HEK293 (cell line): ENCODE data around the gene YJU2.

Experiments used
- BCL6B ChIP-seq: fragments of 450-650 bp; formaldehyde crosslinking; IDR thresholded peaks from 2 replicates; pipeline ENCODE4 v1.5.1; 2017; ENCODE audit warnings: missing biosample characterization, missing genetic modification characterization
- GFI1B ChIP-seq: fragments of 450-650 bp; formaldehyde crosslinking; IDR thresholded peaks from 2 replicates; pipeline ENCODE4 v1.5.1; 2016; ENCODE audit warnings: missing biosample characterization, missing genetic modification characterization
- KLF1 ChIP-seq: fragments of 450-650 bp; formaldehyde crosslinking; IDR thresholded peaks from 2 replicates; pipeline ENCODE4 v1.5.1; 2016; ENCODE audit warnings: missing biosample characterization, missing genetic modification characterization
- KLF10 ChIP-seq: fragments of 450-650 bp; IDR thresholded peaks from 2 replicates; pipeline ENCODE4 v1.5.1; 2018; ENCODE audit warnings: missing biosample characterization, mild to moderate bottlenecking, missing genetic modification characterization
- KLF16 ChIP-seq: fragments of 450-650 bp; formaldehyde crosslinking; IDR thresholded peaks from 2 replicates; pipeline ENCODE4 v1.5.1; 2017; ENCODE audit warnings: missing biosample characterization, missing genetic modification characterization
- KLF9 ChIP-seq: fragments of 450-650 bp; formaldehyde crosslinking; IDR thresholded peaks from 2 replicates; pipeline ENCODE4 v1.5.1; 2016; ENCODE audit warnings: missing biosample characterization, missing genetic modification characterization, low read depth
- SCRT1 ChIP-seq: fragments of 450-650 bp; formaldehyde crosslinking; IDR thresholded peaks from 2 replicates; pipeline ENCODE4 v1.5.1; 2016; ENCODE audit warnings: missing biosample characterization, missing genetic modification characterization, borderline replicate concordance
- SCRT2 ChIP-seq: fragments of 450-650 bp; formaldehyde crosslinking; IDR thresholded peaks from 2 replicates; pipeline ENCODE4 v1.5.1; 2016; ENCODE audit warnings: missing biosample characterization, missing genetic modification characterization
- SP2 ChIP-seq: fragments of 450-650 bp; formaldehyde crosslinking; IDR thresholded peaks from 2 replicates; pipeline ENCODE4 v1.5.1; 2016; ENCODE audit warnings: missing biosample characterization, missing genetic modification characterization
- SP3 ChIP-seq: fragments of 450-650 bp; formaldehyde crosslinking; IDR thresholded peaks from 2 replicates; pipeline ENCODE4 v1.5.1; 2016; ENCODE audit warnings: missing biosample characterization, missing genetic modification characterization
- ZBTB21 ChIP-seq: fragments of 450-650 bp; formaldehyde crosslinking; IDR thresholded peaks from 2 replicates; pipeline ENCODE4 v1.5.1; 2017; ENCODE audit warnings: missing biosample characterization, missing genetic modification characterization
- ZNF10 ChIP-seq: fragments of 450-650 bp; formaldehyde crosslinking; IDR thresholded peaks from 2 replicates; pipeline ENCODE4 v1.5.1; 2017; ENCODE audit warnings: missing biosample characterization, missing genetic modification characterization
- ZNF133 ChIP-seq: fragments of 450-650 bp; formaldehyde crosslinking; IDR thresholded peaks from 2 replicates; pipeline ENCODE4 v1.5.1; 2016; ENCODE audit warnings: missing biosample characterization, missing genetic modification characterization
- ZNF140 ChIP-seq: fragments of 450-650 bp; formaldehyde crosslinking; IDR thresholded peaks from 2 replicates; pipeline ENCODE4 v1.5.1; 2016; ENCODE audit warnings: missing biosample characterization, missing genetic modification characterization
- ZNF169 ChIP-seq: fragments of 450-650 bp; formaldehyde crosslinking; IDR thresholded peaks from 2 replicates; pipeline ENCODE4 v1.5.1; 2016; ENCODE audit warnings: missing biosample characterization, missing genetic modification characterization
- ZNF239 ChIP-seq: fragments of 450-650 bp; formaldehyde crosslinking; IDR thresholded peaks from 2 replicates; pipeline ENCODE4 v1.5.1; 2016; ENCODE audit warnings: missing biosample characterization, missing genetic modification characterization
- ZNF530 ChIP-seq: fragments of 450-650 bp; formaldehyde crosslinking; IDR thresholded peaks from 2 replicates; pipeline ENCODE4 v1.5.1; 2016; ENCODE audit warnings: low read depth, missing biosample characterization, missing genetic modification characterization
- ZNF548 ChIP-seq: fragments of 450-650 bp; formaldehyde crosslinking; IDR thresholded peaks from 2 replicates; pipeline ENCODE4 v1.5.1; 2016; ENCODE audit warnings: missing biosample characterization, missing genetic modification characterization
- ZNF549 ChIP-seq: fragments of 450-650 bp; IDR thresholded peaks from 2 replicates; pipeline ENCODE4 v1.5.1; 2018; ENCODE audit warnings: missing biosample characterization, missing genetic modification characterization, mild to moderate bottlenecking, inconsistent platforms, moderate library complexity
- ZNF560 ChIP-seq: fragments of 450-650 bp; formaldehyde crosslinking; IDR thresholded peaks from 2 replicates; pipeline ENCODE4 v1.5.1; 2017; ENCODE audit warnings: missing biosample characterization, missing genetic modification characterization, borderline replicate concordance
- TF ChIP-seq, protein P1 (sequence below): fragments of 450-650 bp; formaldehyde crosslinking; IDR thresholded peaks from 2 replicates; pipeline ENCODE4 v1.5.1; 2016; ENCODE audit warnings: missing biosample characterization, missing genetic modification characterization
- TF ChIP-seq, protein P2 (sequence below): fragments of 450-650 bp; formaldehyde crosslinking; IDR thresholded peaks from 2 replicates; pipeline ENCODE4 v1.5.1; 2016; ENCODE audit warnings: missing biosample characterization, missing genetic modification characterization
- TF ChIP-seq, protein P3 (sequence below): fragments of 450-650 bp; formaldehyde crosslinking; IDR thresholded peaks from 2 replicates; pipeline ENCODE4 v1.5.1; 2016; ENCODE audit warnings: missing biosample characterization, missing genetic modification characterization
- TF ChIP-seq, protein P4 (sequence below): fragments of 450-650 bp; formaldehyde crosslinking; IDR thresholded peaks from 2 replicates; pipeline ENCODE4 v1.5.1; 2016; ENCODE audit warnings: missing biosample characterization, missing genetic modification characterization

YJU2 gene

DNA sequence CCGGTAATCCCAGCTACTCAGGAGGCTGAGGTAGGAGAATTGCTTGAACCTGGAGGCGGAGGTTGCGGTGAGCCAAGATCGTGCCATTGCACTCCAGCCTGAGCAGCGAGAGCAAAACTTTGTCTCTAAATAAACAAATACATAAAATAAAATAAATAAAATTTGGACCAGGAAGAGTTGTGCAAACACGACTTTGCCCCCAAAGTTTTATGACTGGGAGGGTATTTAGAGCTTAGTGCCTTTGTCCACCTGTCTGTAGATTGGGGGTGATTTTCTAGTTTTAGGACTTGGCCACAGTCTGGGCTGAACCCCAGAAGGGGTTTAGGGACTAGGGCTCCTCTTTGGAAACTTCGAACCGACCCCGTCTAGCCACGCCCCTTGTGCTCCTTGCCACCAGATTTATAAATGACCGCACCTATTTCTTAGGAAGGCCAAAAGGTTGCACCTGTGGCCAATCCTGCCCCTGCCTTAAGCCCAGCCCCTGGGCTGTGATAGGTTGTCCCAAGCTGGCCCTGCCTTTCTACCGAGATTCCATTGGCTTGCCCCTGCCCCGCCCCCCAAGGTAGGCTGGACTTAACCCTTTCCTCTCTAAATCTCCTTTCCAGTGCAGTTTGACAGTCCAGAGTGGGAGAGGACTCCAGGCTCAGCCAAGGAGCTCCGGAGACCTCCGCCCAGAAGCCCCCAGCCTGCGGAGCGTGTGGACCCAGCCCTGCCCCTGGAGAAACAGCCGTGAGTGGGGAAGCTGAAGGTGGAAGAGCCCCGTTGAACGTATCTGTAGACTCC lies 37.5 kb downstream of the YJU2 start (continued):
- TF ChIP-seq KLF9 (tag by site-specific recombination) = peak; percentile 58
- peak; percentile 77 for TF ChIP-seq SCRT2 (tag by site-specific recombination)
- TF ChIP-seq, protein P1, sequence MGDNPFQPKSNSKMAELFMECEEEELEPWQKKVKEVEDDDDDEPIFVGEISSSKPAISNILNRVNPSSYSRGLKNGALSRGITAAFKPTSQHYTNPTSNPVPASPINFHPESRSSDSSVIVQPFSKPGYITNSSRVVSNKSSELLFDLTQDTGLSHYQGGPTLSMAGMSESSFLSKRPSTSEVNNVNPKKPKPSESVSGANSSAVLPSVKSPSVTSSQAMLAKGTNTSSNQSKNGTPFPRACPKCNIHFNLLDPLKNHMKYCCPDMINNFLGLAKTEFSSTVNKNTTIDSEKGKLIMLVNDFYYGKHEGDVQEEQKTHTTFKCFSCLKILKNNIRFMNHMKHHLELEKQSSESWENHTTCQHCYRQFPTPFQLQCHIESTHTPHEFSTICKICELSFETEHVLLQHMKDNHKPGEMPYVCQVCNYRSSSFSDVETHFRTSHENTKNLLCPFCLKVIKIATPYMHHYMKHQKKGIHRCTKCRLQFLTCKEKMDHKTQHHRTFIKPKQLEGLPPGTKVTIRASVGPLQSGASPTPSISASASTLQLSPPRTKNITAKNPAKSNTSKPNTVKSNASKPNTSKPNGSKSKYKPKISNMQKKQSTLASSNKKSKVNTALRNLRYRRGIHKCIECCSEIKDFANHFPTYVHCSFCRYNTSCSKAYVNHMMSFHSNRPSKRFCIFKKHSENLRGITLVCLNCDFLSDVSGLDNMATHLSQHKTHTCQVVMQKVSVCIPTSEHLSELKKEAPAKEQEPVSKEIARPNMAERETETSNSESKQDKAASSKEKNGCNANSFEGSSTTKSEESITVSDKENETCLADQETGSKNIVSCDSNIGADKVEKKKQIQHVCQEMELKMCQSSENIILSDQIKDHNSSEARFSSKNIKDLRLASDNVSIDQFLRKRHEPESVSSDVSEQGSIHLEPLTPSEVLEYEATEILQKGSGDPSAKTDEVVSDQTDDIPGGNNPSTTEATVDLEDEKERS (tag by site-specific recombination) = no peak
- TF ChIP-seq, protein P2, sequence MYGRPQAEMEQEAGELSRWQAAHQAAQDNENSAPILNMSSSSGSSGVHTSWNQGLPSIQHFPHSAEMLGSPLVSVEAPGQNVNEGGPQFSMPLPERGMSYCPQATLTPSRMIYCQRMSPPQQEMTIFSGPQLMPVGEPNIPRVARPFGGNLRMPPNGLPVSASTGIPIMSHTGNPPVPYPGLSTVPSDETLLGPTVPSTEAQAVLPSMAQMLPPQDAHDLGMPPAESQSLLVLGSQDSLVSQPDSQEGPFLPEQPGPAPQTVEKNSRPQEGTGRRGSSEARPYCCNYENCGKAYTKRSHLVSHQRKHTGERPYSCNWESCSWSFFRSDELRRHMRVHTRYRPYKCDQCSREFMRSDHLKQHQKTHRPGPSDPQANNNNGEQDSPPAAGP = no peak
- TF ChIP-seq, protein P3, sequence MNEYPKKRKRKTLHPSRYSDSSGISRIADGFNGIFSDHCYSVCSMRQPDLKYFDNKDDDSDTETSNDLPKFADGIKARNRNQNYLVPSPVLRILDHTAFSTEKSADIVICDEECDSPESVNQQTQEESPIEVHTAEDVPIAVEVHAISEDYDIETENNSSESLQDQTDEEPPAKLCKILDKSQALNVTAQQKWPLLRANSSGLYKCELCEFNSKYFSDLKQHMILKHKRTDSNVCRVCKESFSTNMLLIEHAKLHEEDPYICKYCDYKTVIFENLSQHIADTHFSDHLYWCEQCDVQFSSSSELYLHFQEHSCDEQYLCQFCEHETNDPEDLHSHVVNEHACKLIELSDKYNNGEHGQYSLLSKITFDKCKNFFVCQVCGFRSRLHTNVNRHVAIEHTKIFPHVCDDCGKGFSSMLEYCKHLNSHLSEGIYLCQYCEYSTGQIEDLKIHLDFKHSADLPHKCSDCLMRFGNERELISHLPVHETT (tag by site-specific recombination) = no peak
- TF ChIP-seq ZNF133 (tag by site-specific recombination) = no peak
- TF ChIP-seq, protein P4, sequence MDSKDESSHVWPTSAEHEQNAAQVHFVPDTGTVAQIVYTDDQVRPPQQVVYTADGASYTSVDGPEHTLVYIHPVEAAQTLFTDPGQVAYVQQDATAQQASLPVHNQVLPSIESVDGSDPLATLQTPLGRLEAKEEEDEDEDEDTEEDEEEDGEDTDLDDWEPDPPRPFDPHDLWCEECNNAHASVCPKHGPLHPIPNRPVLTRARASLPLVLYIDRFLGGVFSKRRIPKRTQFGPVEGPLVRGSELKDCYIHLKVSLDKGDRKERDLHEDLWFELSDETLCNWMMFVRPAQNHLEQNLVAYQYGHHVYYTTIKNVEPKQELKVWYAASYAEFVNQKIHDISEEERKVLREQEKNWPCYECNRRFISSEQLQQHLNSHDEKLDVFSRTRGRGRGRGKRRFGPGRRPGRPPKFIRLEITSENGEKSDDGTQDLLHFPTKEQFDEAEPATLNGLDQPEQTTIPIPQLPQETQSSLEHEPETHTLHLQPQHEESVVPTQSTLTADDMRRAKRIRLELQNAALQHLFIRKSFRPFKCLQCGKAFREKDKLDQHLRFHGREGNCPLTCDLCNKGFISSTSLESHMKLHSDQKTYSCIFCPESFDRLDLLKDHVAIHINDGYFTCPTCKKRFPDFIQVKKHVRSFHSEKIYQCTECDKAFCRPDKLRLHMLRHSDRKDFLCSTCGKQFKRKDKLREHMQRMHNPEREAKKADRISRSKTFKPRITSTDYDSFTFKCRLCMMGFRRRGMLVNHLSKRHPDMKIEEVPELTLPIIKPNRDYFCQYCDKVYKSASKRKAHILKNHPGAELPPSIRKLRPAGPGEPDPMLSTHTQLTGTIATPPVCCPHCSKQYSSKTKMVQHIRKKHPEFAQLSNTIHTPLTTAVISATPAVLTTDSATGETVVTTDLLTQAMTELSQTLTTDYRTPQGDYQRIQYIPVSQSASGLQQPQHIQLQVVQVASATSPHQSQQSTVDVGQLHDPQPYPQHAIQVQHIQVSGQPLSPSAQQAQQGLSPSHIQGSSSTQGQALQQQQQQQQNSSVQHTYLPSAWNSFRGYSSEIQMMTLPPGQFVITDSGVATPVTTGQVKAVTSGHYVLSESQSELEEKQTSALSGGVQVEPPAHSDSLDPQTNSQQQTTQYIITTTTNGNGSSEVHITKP (tag by site-specific recombination) = peak; percentile 73
- no peak for TF ChIP-seq ZNF239 (tag by site-specific recombination)
- no peak for TF ChIP-seq ZNF140 (tag by site-specific recombination)
- TF ChIP-seq SP2 (tag by site-specific recombination) = peak; percentile 92
- no peak for TF ChIP-seq ZNF548
- TF ChIP-seq ZNF530 = no peak
- no peak for TF ChIP-seq BCL6B (tag by site-specific recombination)
- TF ChIP-seq SP3 = peak; percentile 78
- peak; percentile 85 for TF ChIP-seq SCRT1 (tag by site-specific recombination)
- TF ChIP-seq ZNF169 (tag by site-specific recombination) = no peak
- 0 out of 2 replicates have a peak, but pooled peaks have one; percentile 36 for TF ChIP-seq KLF16
- no peak for TF ChIP-seq ZBTB21 (tag by site-specific recombination)
- TF ChIP-seq KLF1 = peak; percentile 47; the same call in 1 of the 2 replicates
- no peak for TF ChIP-seq ZNF10 (tag by site-specific recombination)
- TF ChIP-seq ZNF560 (tag by site-specific recombination) = no peak
- no peak for TF ChIP-seq ZNF549 (tag by site-specific recombination)
- no peak for TF ChIP-seq GFI1B
- TF ChIP-seq KLF10 (tag by site-specific recombination) = peak; percentile 97
